ENCODE data around the gene CREB3. TPM values are rescaled to one million over a fixed set of nuclear protein-coding genes. Genes with fewer than 3 reads are reported as not detected.
A peak's percentile ranks its signal among the peaks of the same experiment; 100 is the strongest.

Gene CREB3
- total RNA-seq, 2 experiments from 2014 or later: 13.7 to 15.4 TPM

DNA sequence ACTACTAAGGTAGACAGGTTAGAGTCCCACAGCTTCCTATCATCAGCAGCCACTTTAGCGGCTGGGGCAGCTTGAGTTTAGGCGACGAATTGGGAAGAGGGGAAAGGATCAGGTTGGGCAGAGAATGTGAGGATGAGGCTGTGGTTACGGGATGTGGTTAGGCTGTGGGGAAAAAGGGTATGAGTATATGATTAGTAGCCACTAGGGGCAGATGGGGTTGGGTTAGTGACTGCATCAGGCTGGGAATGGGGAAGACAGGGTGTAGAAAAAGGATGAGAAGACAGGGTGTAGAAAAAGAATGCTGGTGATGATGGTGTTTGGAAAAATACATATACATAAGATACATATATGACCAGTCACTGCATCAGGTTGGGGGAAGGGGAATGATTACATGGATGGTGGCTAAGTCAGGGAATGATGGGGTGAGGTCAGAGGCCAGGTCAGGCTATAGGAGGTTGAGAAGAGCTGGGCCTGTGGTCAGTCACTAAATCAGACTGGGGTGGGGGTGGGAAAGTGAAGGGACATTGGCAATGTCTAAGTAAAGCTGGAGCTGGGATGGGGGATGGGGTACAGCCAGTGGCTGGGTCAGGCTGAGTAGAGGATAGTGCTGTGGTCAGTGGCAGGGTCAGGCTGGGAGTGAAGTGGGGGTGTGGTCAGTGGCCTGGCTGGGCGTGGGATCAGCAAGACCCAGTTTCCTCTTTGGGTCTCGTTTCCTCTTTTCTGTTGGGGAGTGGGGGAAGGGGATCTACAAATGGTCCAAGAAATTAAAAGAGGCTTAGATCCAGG lies 2.6 kb upstream of the CREB3 start:
- peaks cover 76% of the 10 kb centered on the region for H3K4me1 ChIP-seq (ENCODE audit: insufficient read depth, low read length)
- DNase-seq (peak in 4 of 14 experiments; percentile 37 to 76 (median 68)), ATAC-seq (ENCODE audit: poor library complexity) (no peak)
- no peaks in the 10 kb centered on the region for H3K9me3 ChIP-seq (ENCODE audit: control insufficient read depth in 1 of 2, insufficient read depth in 1 of 2, low read length in 2 of 2)
- no peak overlapping the region for H3K4me3 Mint-ChIP-seq
- ChIA-PET POLR2A (interaction anchor here (0.6 to 3.9 kb wide), 11 partner anchors 18 to 119 kb away, joined by 3 to 84 read pairs (median 12); partner anchors contain the start of genes CCDC107, GBA2, RGP1 and RMRP), CTCF (interaction anchor here (1.2 to 5.8 kb wide), 7 partner anchors 20 to 126 kb away, joined by 3 to 40 read pairs (median 13); partner anchors contain the start of genes CCDC107, RGP1 and RMRP)
- intact Hi-C loops (cut with DNase I, micrococcal nuclease): loop anchor here (2.0 to 10.0 kb wide), 6 partner anchors 82 to 1035 kb away; partner anchors contain the start of genes ATOSB (in 1 of the 2), DNAJB5 (in 1 of the 2), SPAG8 (in 1 of the 2) and STOML2 (in 1 of the 2)
- H3K4me3 ChIP-seq (ENCODE audit: low read length): peak overlapping the region; percentile 91
- H3K27ac Mint-ChIP-seq: no peak overlapping the region
- peak overlapping the region in 1 of 2 donors; percentile 83 for H3K27ac ChIP-seq (ENCODE audit: low read depth in 1 of 2, low read length in 2 of 2)
- H3K36me3 Mint-ChIP-seq (ENCODE audit: low read depth): peaks cover 31% of the 10 kb centered on the region
- H3K9me3 Mint-ChIP-seq: no peaks in the 10 kb centered on the region
- H3K4me1 Mint-ChIP-seq (ENCODE audit: low read depth): peaks cover 15% of the 10 kb centered on the region
- TF ChIP-seq, protein P1, sequence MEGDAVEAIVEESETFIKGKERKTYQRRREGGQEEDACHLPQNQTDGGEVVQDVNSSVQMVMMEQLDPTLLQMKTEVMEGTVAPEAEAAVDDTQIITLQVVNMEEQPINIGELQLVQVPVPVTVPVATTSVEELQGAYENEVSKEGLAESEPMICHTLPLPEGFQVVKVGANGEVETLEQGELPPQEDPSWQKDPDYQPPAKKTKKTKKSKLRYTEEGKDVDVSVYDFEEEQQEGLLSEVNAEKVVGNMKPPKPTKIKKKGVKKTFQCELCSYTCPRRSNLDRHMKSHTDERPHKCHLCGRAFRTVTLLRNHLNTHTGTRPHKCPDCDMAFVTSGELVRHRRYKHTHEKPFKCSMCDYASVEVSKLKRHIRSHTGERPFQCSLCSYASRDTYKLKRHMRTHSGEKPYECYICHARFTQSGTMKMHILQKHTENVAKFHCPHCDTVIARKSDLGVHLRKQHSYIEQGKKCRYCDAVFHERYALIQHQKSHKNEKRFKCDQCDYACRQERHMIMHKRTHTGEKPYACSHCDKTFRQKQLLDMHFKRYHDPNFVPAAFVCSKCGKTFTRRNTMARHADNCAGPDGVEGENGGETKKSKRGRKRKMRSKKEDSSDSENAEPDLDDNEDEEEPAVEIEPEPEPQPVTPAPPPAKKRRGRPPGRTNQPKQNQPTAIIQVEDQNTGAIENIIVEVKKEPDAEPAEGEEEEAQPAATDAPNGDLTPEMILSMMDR (IDR thresholded peaks at IDR 0.05): peak; percentile 33
- H3K27me3 ChIP-seq (ENCODE audit: control insufficient read depth in 1 of 2, insufficient read depth in 2 of 2, low read length in 2 of 2): no peaks in the 10 kb centered on the region
- no peaks in the 10 kb centered on the region for H3K27me3 Mint-ChIP-seq
- peaks cover 33% of the 10 kb centered on the region for H3K36me3 ChIP-seq (ENCODE audit: insufficient read depth, low read length)

DNA sequence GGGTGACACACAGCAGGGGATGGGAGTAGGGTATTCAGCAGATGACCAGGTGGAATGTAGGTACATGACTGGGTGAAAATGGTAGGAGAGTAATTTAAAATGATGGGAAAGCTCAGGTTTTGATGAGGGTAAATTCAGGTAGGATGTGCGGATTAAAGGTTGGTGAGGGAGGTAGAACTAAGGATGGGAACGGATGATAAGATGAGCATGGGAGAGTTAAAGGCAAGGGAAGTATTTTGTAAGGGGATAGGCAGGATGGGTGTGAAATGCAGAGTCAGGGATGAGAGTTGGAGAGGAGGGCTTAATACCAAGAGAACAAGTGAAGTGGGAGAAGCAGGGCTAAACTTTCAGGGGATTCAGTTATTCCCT lies 2.0 kb upstream of the CREB3 start:
- Mint-ChIP-seq H3K9me3 (no peaks in the 10 kb centered on the region), H3K4me1 (ENCODE audit: low read depth) (peaks cover 14% of the 10 kb centered on the region), H3K36me3 (ENCODE audit: low read depth) (peaks cover 34% of the 10 kb centered on the region), H3K4me3 (no peak overlapping the region), H3K27ac (no peak overlapping the region), H3K27me3 (no peaks in the 10 kb centered on the region)
- peaks cover 76% of the 10 kb centered on the region for H3K4me1 ChIP-seq (ENCODE audit: insufficient read depth, low read length)
- POLR2A ChIA-PET: interaction anchor here (0.6 to 3.9 kb wide), 9 partner anchors 13 to 120 kb away, joined by 3 to 84 read pairs (median 13); partner anchors contain the start of genes CCDC107, GBA2, RGP1 and RMRP
- H3K36me3 ChIP-seq (ENCODE audit: insufficient read depth, low read length): peaks cover 33% of the 10 kb centered on the region
- peak overlapping the region; percentile 91 for H3K4me3 ChIP-seq (ENCODE audit: low read length)
- H3K27ac ChIP-seq (ENCODE audit: low read depth in 1 of 2, low read length in 2 of 2): peak overlapping the region; percentile 24 to 83
- CTCF ChIA-PET: interaction anchor here (1.2 to 5.8 kb wide), 6 partner anchors 19 to 126 kb away, joined by 3 to 40 read pairs (median 15); partner anchors contain the start of genes CCDC107, RGP1 and RMRP
- no peaks in the 10 kb centered on the region for H3K27me3 ChIP-seq (ENCODE audit: control insufficient read depth in 1 of 2, insufficient read depth in 2 of 2, low read length in 2 of 2)
- DNase-seq (no peak), ATAC-seq (ENCODE audit: poor library complexity) (no peak)
- intact Hi-C loops (cut with DNase I, micrococcal nuclease): loop anchor here (2.0 to 10.0 kb wide), 6 partner anchors 82 to 1034 kb away; partner anchors contain the start of genes ATOSB (in 1 of the 2), DNAJB5 (in 1 of the 2), SPAG8 (in 1 of the 2) and STOML2 (in 1 of the 2)
- TF ChIP-seq, protein P1 (IDR thresholded peaks at IDR 0.05): no peak
- no peaks in the 10 kb centered on the region for H3K9me3 ChIP-seq (ENCODE audit: control insufficient read depth in 1 of 2, insufficient read depth in 1 of 2, low read length in 2 of 2)

DNA sequence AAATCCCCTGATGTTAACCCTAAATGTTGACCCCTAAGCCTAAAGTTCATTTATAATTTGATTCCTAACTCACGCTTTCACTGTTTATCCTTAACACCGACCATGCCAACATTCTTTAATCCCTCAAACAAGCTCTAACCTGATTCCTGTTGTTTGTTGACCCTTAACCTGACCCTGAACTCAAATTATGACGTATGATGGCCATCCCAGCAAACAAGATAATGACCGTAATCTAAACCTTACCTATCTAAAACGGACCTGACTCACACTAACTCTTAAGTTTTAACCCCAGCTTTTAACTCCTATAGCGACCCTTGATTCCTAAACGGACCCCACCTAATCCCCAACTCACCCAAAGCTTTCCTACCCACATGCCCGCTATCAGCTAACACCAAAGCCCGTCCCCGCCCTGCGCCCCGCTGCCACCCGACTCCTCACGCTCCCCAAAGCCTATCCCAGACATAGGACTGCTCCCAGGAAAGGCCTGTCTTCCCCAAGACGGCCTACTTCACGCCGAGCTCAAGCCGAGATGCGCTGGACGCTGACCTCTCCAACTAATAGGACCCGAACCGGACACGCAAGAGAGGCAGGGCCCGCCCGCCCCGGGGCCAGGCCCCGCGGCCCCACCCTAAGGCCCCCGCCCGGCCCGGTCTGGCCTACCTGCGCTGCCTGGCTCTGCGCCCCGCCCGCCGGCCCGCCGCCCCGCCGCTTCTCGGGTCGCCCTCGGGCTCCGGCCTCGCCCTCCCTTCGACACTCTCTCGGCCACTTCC lies 866 bp upstream of the CREB3 start:
- POLR2A ChIA-PET: interaction anchor here (0.9 to 3.9 kb wide), 26 partner anchors 8 to 1085 kb away, joined by 3 to 84 read pairs (median 8); partner anchors contain the start of genes ARHGEF39, CCDC107, CLTA and GALT
- DNase-seq (peak in 3 of 14 experiments; percentile 8 to 38 (median 10)), ATAC-seq (ENCODE audit: poor library complexity) (no peak)
- Mint-ChIP-seq H3K27me3 (no peaks in the 10 kb centered on the region), H3K4me1 (ENCODE audit: low read depth) (peaks cover 22% of the 10 kb centered on the region), H3K4me3 (peak overlapping the region; percentile 90), H3K27ac (no peak overlapping the region), H3K9me3 (no peaks in the 10 kb centered on the region), H3K36me3 (ENCODE audit: low read depth) (peaks cover 35% of the 10 kb centered on the region)
- intact Hi-C loops (cut with DNase I, micrococcal nuclease): loop anchor here (1.0 to 10.0 kb wide), 13 partner anchors 17 to 1033 kb away; partner anchors contain the start of genes GBA2 (in 2 of the 2), RGP1 (in 2 of the 2), ATOSB (in 1 of the 2) and DNAJB5 (in 1 of the 2)
- H3K9me3 ChIP-seq (ENCODE audit: control insufficient read depth in 1 of 2, insufficient read depth in 1 of 2, low read length in 2 of 2): no peaks in the 10 kb centered on the region
- peaks cover 33% of the 10 kb centered on the region for H3K36me3 ChIP-seq (ENCODE audit: insufficient read depth, low read length)
- peak overlapping the region; percentile 91 for H3K4me3 ChIP-seq (ENCODE audit: low read length)
- TF ChIP-seq, protein P1 (IDR thresholded peaks at IDR 0.05): no peak
- H3K27me3 ChIP-seq (ENCODE audit: control insufficient read depth in 1 of 2, insufficient read depth in 2 of 2, low read length in 2 of 2): no peaks in the 10 kb centered on the region
- CTCF ChIA-PET: interaction anchor here (0.8 to 5.8 kb wide), 13 partner anchors 16 to 128 kb away, joined by 3 to 40 read pairs (median 6); partner anchors contain the start of genes CCDC107, GBA2, RGP1 and RMRP
- peak overlapping the region; percentile 83 to 89 for H3K27ac ChIP-seq (ENCODE audit: low read depth in 1 of 2, low read length in 2 of 2)
- H3K4me1 ChIP-seq (ENCODE audit: insufficient read depth, low read length): peaks cover 78% of the 10 kb centered on the region
